MCF 10A (cell line): Measurements from ENCODE around the gene GMDS. TPM values are rescaled to one million over a fixed set of nuclear protein-coding genes. Genes with fewer than 3 reads are reported as not detected.

Source experiments
- BruUV-seq: library from RNA; stranded (reverse); fragments of 400-500 nt; replicated peaks from 2 replicates; lab custom pipeline; 2021; lab: Mats Ljungman, UMichigan
- CTCF ChIA-PET: fragments of 300-600 bp; sonication (Branson Sonifier 250); formaldehyde crosslinking; extraction: SDS; loops from one replicate; lab custom pipeline; 2021; ENCODE audit warnings: antibody characterized with exemption, inconsistent platforms; lab: Yijun Ruan, JAX
- POLR2A ChIA-PET: fragments of 300-600, 350-650 bp; sonication (Branson Sonifier 250); formaldehyde crosslinking; extraction: SDS; loops from one replicate; lab custom pipeline; 2020; ENCODE audit warnings: antibody characterized with exemption, inconsistent platforms; lab: Yijun Ruan, JAX
- DNase-seq: peaks from one replicate; pipeline ENCODE4 v3.0.0-alpha.2; 2018; ENCODE audit not compliant: unreplicated experiment
- H3K27ac Mint-ChIP-seq: one replicate; pipeline ENCODE4 v1.8.0; 2022; ENCODE audit warnings: mild to moderate bottlenecking, low read depth, mixed read lengths; ENCODE audit not compliant: unreplicated experiment
- H3K27me3 Mint-ChIP-seq: one replicate; pipeline ENCODE4 v1.8.0; 2022; ENCODE audit warnings: mixed read lengths; ENCODE audit not compliant: insufficient read depth, unreplicated experiment
- H3K36me3 Mint-ChIP-seq: one replicate; pipeline ENCODE4 v1.8.0; 2022; ENCODE audit warnings: mild to moderate bottlenecking, moderate library complexity, mixed read lengths; ENCODE audit not compliant: insufficient read depth, unreplicated experiment
- H3K4me1 Mint-ChIP-seq: one replicate; pipeline ENCODE4 v1.8.0; 2022; ENCODE audit warnings: mixed read lengths; ENCODE audit not compliant: insufficient read depth, unreplicated experiment
- H3K4me3 Mint-ChIP-seq: one replicate; pipeline ENCODE4 v1.8.0; 2022; ENCODE audit warnings: mild to moderate bottlenecking, moderate library complexity, mixed read lengths; ENCODE audit not compliant: unreplicated experiment
- H3K9me3 Mint-ChIP-seq: one replicate; pipeline ENCODE4 v1.8.0; 2022; ENCODE audit warnings: mixed read lengths; ENCODE audit not compliant: unreplicated experiment
- CTCF ChIP-seq: fragments of 200-600 bp; IDR thresholded peaks from one replicate; pipeline ENCODE4 v1.8.0; 2022; ENCODE audit warnings: antibody characterized with exemption, mild to moderate bottlenecking; ENCODE audit not compliant: unreplicated experiment
- intact Hi-C: fragments of 100-400 bp; cut with micrococcal nuclease; formaldehyde crosslinking; loops from 2 replicates; pipeline ENCODE4 v1.14.1; 2022
- total RNA-seq: library from RNA; stranded (reverse); gene quantifications from 2 replicates; pipeline ENCODE4 v1.2.3, GENCODE V29; 2022

Gene GMDS
- total RNA-seq, 1 experiment from 2014 or later = 24.9 TPM

GRCh38 chr6:1786455-1787453 is 458.7 kb downstream of the GMDS start:
- intact Hi-C loops = no loop called here
- TF ChIP-seq CTCF = no peak
- Mint-ChIP-seq H3K27me3 (no peaks in the 10 kb centered on the region), H3K36me3 (no peaks in the 10 kb centered on the region), H3K4me1 (peaks cover 8% of the 10 kb centered on the region), H3K9me3 (no peaks in the 10 kb centered on the region), H3K4me3 (no peak overlapping the region), H3K27ac (no peak overlapping the region)
- CTCF ChIA-PET = interaction anchor here (0.6 to 0.7 kb wide), 2 partner anchors 464 to 679 kb away, joined by 3 to 4 read pairs; no protein-coding TSS in a partner anchor
- no peak for DNase-seq
- POLR2A ChIA-PET = interaction anchor here (1.0 kb wide), 1 partner anchor 169 kb away, joined by 3 read pairs; no protein-coding TSS in a partner anchor
- no TSS peak for BruUV-seq

- BruUV-seq = no TSS peak
- Mint-ChIP-seq H3K27ac (no peak overlapping the region), H3K4me3 (no peak overlapping the region), H3K9me3 (no peaks in the 10 kb centered on the region), H3K27me3 (no peaks in the 10 kb centered on the region), H3K4me1 (peaks cover 8% of the 10 kb centered on the region), H3K36me3 (no peaks in the 10 kb centered on the region)
- no peak for TF ChIP-seq CTCF
- DNase-seq = no peak
- intact Hi-C loops = no loop called here
- ChIA-PET CTCF (no interaction called here), POLR2A (no interaction called here)
Measured at GRCh38 chr6:1784422-1784884, 461.0 kb downstream of the GMDS start.

DNA sequence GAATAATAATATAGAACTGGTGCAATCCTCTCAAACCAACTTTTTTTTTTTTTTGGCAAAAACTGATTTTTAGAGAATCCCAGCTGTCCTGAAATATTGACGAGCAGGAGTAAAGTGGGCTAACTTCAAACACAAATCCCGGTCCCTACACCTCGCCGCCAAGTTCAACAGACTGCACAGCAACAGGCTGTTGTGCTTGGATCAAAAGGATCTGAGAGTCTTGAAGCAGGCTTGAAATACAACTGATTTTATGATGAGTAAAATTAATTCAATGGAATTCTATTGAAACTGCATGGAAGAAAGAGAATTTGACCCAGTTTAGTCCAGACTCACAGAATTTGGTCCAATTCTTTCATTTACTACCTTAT is 463.6 kb downstream of the GMDS start:
- TF ChIP-seq CTCF = no peak
- H3K9me3 Mint-ChIP-seq = no peaks in the 10 kb centered on the region
- ChIA-PET CTCF (interaction anchor here (1.1 kb wide), 1 partner anchor 26 kb away, joined by 3 read pairs; no protein-coding TSS in a partner anchor), POLR2A (interaction anchor here (0.9 kb wide), 1 partner anchor 10 kb away, joined by 3 read pairs; no protein-coding TSS in a partner anchor)
- H3K4me3 Mint-ChIP-seq = no peak overlapping the region
- BruUV-seq = no TSS peak
- no peaks in the 10 kb centered on the region for H3K36me3 Mint-ChIP-seq
- DNase-seq = no peak
- no peaks in the 10 kb centered on the region for H3K27me3 Mint-ChIP-seq
- no peak overlapping the region for H3K27ac Mint-ChIP-seq
- H3K4me1 Mint-ChIP-seq = no peaks in the 10 kb centered on the region
- intact Hi-C loops = no loop called here

DNA sequence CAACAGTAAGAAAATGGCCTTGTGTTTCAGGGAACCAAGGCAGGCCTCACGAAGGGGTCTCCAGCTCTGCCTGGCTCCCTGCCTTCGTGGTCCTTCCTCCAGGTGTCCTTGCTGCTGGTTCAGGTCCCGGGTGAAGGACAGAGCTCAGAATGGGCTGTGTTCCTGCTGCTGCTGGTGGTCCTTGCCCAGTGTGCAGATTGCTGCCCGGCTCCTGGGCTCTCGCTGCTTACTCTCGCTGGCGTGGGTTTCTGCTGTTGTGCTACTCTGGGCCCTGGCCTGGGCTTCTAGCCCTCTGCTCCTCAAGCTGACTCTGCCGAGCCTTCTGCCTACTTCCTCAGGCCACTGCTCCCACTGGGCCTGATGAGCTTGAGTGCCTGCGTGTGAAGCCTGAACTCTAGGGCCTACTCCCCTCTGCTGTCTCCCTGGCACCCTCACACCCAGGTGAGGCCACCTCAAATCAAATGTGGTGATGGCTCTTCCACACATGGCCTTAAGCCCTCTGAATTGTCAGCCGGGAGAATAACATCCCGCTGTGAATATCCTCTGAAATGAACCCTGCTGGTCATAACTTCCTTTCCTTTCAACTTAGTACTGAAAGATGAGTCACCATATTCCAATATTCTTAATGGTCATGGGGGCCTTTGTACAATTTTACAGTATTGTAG is 464.1 kb downstream of the GMDS start:
- Mint-ChIP-seq H3K36me3 (no peaks in the 10 kb centered on the region), H3K27ac (no peak overlapping the region), H3K4me1 (no peaks in the 10 kb centered on the region), H3K27me3 (no peaks in the 10 kb centered on the region), H3K4me3 (no peak overlapping the region), H3K9me3 (no peaks in the 10 kb centered on the region)
- CTCF ChIA-PET = no interaction called here
- intact Hi-C loops = no loop called here
- DNase-seq = no peak
- POLR2A ChIA-PET = no interaction called here
- no peak for TF ChIP-seq CTCF
- no TSS peak for BruUV-seq
